Measurements from ENCODE around the gene DUSP6. TPM values are rescaled to one million over a fixed set of nuclear protein-coding genes. Genes with fewer than 3 reads are reported as not detected.
A peak's percentile ranks its signal among the peaks of the same experiment; 100 is the strongest.

Gene DUSP6
- total RNA-seq, 1 donor from 2014 or later, result 43.0 TPM

- H3K4me3 Mint-ChIP-seq, result peak overlapping the region; percentile 41
- TF ChIP-seq, protein P1, sequence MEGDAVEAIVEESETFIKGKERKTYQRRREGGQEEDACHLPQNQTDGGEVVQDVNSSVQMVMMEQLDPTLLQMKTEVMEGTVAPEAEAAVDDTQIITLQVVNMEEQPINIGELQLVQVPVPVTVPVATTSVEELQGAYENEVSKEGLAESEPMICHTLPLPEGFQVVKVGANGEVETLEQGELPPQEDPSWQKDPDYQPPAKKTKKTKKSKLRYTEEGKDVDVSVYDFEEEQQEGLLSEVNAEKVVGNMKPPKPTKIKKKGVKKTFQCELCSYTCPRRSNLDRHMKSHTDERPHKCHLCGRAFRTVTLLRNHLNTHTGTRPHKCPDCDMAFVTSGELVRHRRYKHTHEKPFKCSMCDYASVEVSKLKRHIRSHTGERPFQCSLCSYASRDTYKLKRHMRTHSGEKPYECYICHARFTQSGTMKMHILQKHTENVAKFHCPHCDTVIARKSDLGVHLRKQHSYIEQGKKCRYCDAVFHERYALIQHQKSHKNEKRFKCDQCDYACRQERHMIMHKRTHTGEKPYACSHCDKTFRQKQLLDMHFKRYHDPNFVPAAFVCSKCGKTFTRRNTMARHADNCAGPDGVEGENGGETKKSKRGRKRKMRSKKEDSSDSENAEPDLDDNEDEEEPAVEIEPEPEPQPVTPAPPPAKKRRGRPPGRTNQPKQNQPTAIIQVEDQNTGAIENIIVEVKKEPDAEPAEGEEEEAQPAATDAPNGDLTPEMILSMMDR (conservative IDR thresholded peaks at IDR 0.05), result no peak
- H3K4me1 Mint-ChIP-seq (ENCODE audit: unreplicated experiment), result peaks cover 35% of the 10 kb centered on the region
- H3K27me3 Mint-ChIP-seq, result no peaks in the 10 kb centered on the region
- no peak for DNase-seq (ENCODE audit: extremely low spot score, unreplicated experiment)
- peak overlapping the region; percentile 67 for H3K27ac Mint-ChIP-seq
- H3K9me3 Mint-ChIP-seq, result peaks cover 2% of the 10 kb centered on the region
- H3K36me3 Mint-ChIP-seq, result peaks cover 10% of the 10 kb centered on the region
Observed at GRCh38 chr12:89370850-89371249, 18.5 kb upstream of the DUSP6 start.

- DNase-seq (ENCODE audit: extremely low spot score, unreplicated experiment), result no peak
- no peaks in the 10 kb centered on the region for H3K9me3 Mint-ChIP-seq
- H3K27ac Mint-ChIP-seq, result peak overlapping the region; percentile 67
- H3K4me1 Mint-ChIP-seq (ENCODE audit: unreplicated experiment), result peaks cover 35% of the 10 kb centered on the region
- peak overlapping the region; percentile 41 for H3K4me3 Mint-ChIP-seq
- H3K36me3 Mint-ChIP-seq, result peaks cover 7% of the 10 kb centered on the region
- TF ChIP-seq, protein P1 (conservative IDR thresholded peaks at IDR 0.05), result no peak
- H3K27me3 Mint-ChIP-seq, result no peaks in the 10 kb centered on the region
Observed at GRCh38 chr12:89370421-89370831, 18.1 kb upstream of the DUSP6 start.

DNA sequence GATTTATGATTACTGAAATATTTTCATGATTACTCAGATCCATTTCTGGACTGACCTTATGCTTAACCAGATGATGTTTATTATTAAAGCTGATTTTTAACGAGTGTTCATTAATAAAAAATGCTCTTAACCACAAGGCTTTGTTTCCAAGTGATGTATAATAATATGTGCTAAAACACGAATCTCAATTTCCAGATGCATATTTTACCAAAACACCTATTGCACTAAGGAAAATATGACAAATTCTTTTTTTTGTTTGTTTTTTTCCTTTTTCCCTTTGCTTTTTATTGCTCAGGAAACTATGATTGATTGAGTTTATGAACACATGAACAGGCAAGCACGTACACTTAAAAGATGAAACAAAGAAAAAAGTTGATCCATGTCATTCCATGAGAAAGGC lies 16.9 kb upstream of the DUSP6 start:
- Mint-ChIP-seq H3K27ac (no peak overlapping the region), H3K27me3 (no peaks in the 10 kb centered on the region), H3K4me3 (no peak overlapping the region), H3K9me3 (no peaks in the 10 kb centered on the region), H3K4me1 (ENCODE audit: unreplicated experiment) (peaks cover 32% of the 10 kb centered on the region), H3K36me3 (peaks cover 7% of the 10 kb centered on the region)
- no peak for DNase-seq (ENCODE audit: extremely low spot score, unreplicated experiment)
- TF ChIP-seq, protein P1 (conservative IDR thresholded peaks at IDR 0.05), result no peak

GRCh38 chr12:89368391-89368790 lies 16.1 kb upstream of the DUSP6 start:
- peaks cover 9% of the 10 kb centered on the region for H3K36me3 Mint-ChIP-seq
- TF ChIP-seq, protein P1 (conservative IDR thresholded peaks at IDR 0.05), result no peak
- no peak overlapping the region for H3K4me3 Mint-ChIP-seq
- no peak for DNase-seq (ENCODE audit: extremely low spot score, unreplicated experiment)
- no peaks in the 10 kb centered on the region for H3K27me3 Mint-ChIP-seq
- H3K4me1 Mint-ChIP-seq (ENCODE audit: unreplicated experiment), result peaks cover 31% of the 10 kb centered on the region
- H3K9me3 Mint-ChIP-seq, result peaks cover under 1% of the 10 kb centered on the region
- peak overlapping the region; percentile 5 for H3K27ac Mint-ChIP-seq

- DNase-seq (ENCODE audit: extremely low spot score, unreplicated experiment), result no peak
- peaks cover 31% of the 10 kb centered on the region for H3K4me1 Mint-ChIP-seq (ENCODE audit: unreplicated experiment)
- TF ChIP-seq, protein P1 (conservative IDR thresholded peaks at IDR 0.05), result no peak
- H3K36me3 Mint-ChIP-seq, result peaks cover 17% of the 10 kb centered on the region
- peaks cover 5% of the 10 kb centered on the region for H3K9me3 Mint-ChIP-seq
- H3K27me3 Mint-ChIP-seq, result no peaks in the 10 kb centered on the region
- H3K4me3 Mint-ChIP-seq, result no peak overlapping the region
- no peak overlapping the region for H3K27ac Mint-ChIP-seq
Observed at GRCh38 chr12:89366676-89367364, 14.5 kb upstream of the DUSP6 start.
